Stimulated activated naive CD8-positive, alpha-beta T cell treated with anti-CD3 and anti-CD28 coated beads, Interleukin-15, Interleukin-2, amounts not matched to agents 100 U/mL and 50 U/mL, for 24 hours (primary cell): ENCODE measurements around the gene AQP12A.

Experiments used
- ATAC-seq: fragments of 150-1000 bp; cut with Tn5 transposase; one replicate; pipeline ENCODE4 v1.10.0; 2021
- DNase-seq: peaks from one replicate; pipeline ENCODE4 v3.0.0; 2021

AQP12A gene

GRCh38 chr2:240707043-240707756, 15.5 kb downstream of the AQP12A start:
- DNase-seq, result no peak
- ATAC-seq, result no peak

- ATAC-seq, result no peak
- DNase-seq, result no peak
Measured at GRCh38 chr2:240707821-240708220, 16.2 kb downstream of the AQP12A start.

GRCh38 chr2:240708457-240708856, 16.8 kb downstream of the AQP12A start:
- no peak for ATAC-seq

GRCh38 chr2:240711296-240711695, 19.6 kb downstream of the AQP12A start:
- no peak for ATAC-seq
- no peak for DNase-seq

More at GRCh38 chr2:240708457-240708856, 16.8 kb downstream of the AQP12A start:
- DNase-seq, result no peak

- ATAC-seq, result peak; percentile 14
- DNase-seq, result no peak
Measured at GRCh38 chr2:240711701-240712100, 20.0 kb downstream of the AQP12A start.

GRCh38 chr2:240712121-240712520, 20.5 kb downstream of the AQP12A start:
- DNase-seq (no peak), ATAC-seq (no peak)

GRCh38 chr2:240713071-240713927, 21.6 kb downstream of the AQP12A start:
- no peak for DNase-seq

GRCh38 chr2:240713928-240714746, 22.5 kb downstream of the AQP12A start:
- DNase-seq, result no peak
- no peak for ATAC-seq

More at GRCh38 chr2:240713071-240713927, 21.6 kb downstream of the AQP12A start:
- ATAC-seq, result no peak

- no peak for ATAC-seq
Measured at GRCh38 chr2:240714747-240715725, 23.4 kb downstream of the AQP12A start.

GRCh38 chr2:240716130-240716798, 24.6 kb downstream of the AQP12A start:
- no peak for ATAC-seq
- DNase-seq, result no peak

More at GRCh38 chr2:240714747-240715725, 23.4 kb downstream of the AQP12A start:
- DNase-seq, result no peak

- no peak for ATAC-seq
- DNase-seq, result no peak
Measured at GRCh38 chr2:240717181-240717641, 25.5 kb downstream of the AQP12A start.

- ATAC-seq (no peak), DNase-seq (no peak)
Measured at GRCh38 chr2:240717681-240718581, 26.3 kb downstream of the AQP12A start.

GRCh38 chr2:240718896-240719490, 27.3 kb downstream of the AQP12A start:
- ATAC-seq (no peak), DNase-seq (no peak)

GRCh38 chr2:240719676-240720545, 28.2 kb downstream of the AQP12A start:
- no peak for ATAC-seq
- no peak for DNase-seq

- ATAC-seq (no peak), DNase-seq (no peak)
Measured at GRCh38 chr2:240720686-240721595, 29.3 kb downstream of the AQP12A start.

- DNase-seq, result no peak
- ATAC-seq, result no peak
Measured at GRCh38 chr2:240721596-240722180, 30.0 kb downstream of the AQP12A start.
